NB4 (cell line): ENCODE data around the gene NFATC4.

Source experiments
- MYC ChIP-seq: IDR thresholded peaks from 2 replicates; pipeline ENCODE4 v1.6.1; 2011; ENCODE audit warnings: low read depth, low read length
- POLR2A ChIP-seq: IDR thresholded peaks from 2 replicates; pipeline ENCODE4 v1.6.1; 2011; ENCODE audit warnings: mild to moderate bottlenecking; ENCODE audit not compliant: insufficient read length; ENCODE audit errors: extremely low read depth
- TF ChIP-seq, protein P1 (sequence below): IDR thresholded peaks from one replicate; pipeline ENCODE4 v1.5.1; 2012; ENCODE audit warnings: low read depth, low read length

DNA sequence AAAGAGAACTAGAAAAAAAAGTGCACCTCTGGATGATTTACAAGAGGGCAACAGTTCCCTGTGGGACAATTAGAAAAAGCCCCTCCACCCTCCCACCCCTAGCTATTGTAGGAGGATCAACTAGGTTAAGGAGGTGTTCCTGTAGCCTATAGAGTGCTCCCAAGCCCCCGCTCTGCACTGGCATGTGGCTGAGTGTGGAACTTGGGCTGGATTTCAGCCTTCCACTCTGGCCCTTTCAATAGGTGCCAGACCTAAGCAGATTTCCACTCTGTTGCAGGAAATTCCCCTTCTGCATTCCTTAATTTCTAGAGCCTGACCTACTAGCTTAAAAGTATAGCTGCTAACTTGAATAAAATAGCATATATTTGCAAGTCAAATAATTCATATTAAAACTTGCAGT lies 2.8 kb downstream of the NFATC4 start:
- TF ChIP-seq, protein P1, sequence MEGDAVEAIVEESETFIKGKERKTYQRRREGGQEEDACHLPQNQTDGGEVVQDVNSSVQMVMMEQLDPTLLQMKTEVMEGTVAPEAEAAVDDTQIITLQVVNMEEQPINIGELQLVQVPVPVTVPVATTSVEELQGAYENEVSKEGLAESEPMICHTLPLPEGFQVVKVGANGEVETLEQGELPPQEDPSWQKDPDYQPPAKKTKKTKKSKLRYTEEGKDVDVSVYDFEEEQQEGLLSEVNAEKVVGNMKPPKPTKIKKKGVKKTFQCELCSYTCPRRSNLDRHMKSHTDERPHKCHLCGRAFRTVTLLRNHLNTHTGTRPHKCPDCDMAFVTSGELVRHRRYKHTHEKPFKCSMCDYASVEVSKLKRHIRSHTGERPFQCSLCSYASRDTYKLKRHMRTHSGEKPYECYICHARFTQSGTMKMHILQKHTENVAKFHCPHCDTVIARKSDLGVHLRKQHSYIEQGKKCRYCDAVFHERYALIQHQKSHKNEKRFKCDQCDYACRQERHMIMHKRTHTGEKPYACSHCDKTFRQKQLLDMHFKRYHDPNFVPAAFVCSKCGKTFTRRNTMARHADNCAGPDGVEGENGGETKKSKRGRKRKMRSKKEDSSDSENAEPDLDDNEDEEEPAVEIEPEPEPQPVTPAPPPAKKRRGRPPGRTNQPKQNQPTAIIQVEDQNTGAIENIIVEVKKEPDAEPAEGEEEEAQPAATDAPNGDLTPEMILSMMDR: no peak
- TF ChIP-seq POLR2A (no peak), MYC (no peak)
